COLO668 (cell line): ENCODE data around the gene TSC1.
"Not testable (repeated sequence)": the region's sequence is repeated elsewhere in the genome, so short reads cannot be mapped to it uniquely, and the experiment has no call there.

Source experiments
- DNase-seq: peaks from one replicate; lab custom pipeline; 2025; ENCODE audit not compliant: unreplicated experiment; lab: John Stamatoyannopoulos, UW

TSC1 gene

DNA sequence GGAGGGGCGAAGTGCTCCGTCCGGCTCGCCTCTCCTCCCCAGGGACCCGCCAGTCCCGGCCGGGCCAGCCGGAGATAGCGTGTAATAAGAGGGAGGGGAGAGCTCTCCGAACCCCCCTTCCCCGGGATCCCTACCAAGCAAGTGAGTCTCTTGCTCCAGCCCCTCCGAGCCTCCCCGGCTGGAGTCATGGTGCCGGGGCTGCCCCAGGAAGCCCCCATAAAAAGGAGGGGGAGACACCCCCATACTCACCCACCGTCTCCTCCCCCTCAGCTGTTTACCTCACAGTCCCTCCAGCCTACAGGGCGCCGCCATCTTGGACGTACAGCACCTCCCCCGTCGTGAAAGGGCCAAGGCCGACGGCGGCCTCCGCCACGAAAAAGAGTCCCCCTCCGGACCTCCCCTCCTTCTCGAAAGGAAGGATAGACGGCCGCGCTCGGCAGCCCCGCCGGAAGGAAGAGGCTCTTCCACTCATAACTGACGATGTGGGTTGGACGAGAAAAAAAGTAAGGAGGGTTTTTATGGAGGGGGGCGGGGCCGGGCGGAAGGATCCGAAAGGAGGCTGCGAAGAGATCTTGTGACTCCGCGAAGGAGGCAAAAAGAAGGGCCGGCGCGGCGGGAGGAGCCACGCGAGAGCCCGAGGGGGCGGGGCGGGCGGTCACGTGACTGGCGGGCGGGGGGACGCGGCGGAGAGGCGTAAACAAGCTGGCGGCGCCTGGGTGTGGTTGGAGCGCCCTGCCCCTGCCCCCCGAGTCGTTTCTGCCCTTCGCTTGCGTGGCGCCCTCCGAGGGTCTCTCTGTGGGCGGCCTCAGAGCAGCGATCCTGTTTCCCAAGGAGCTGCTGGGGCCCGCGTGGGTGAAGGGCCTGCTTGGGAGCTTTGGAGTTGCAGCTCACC is at the start of gene TSC1:
TSS of gene TSC1 (minus strand) at position 323 of the 892 bp plus-strand sequence. CDS start 15,744 bp downstream, outside the sequence.
- DNase-seq = peak; percentile 96

DNA sequence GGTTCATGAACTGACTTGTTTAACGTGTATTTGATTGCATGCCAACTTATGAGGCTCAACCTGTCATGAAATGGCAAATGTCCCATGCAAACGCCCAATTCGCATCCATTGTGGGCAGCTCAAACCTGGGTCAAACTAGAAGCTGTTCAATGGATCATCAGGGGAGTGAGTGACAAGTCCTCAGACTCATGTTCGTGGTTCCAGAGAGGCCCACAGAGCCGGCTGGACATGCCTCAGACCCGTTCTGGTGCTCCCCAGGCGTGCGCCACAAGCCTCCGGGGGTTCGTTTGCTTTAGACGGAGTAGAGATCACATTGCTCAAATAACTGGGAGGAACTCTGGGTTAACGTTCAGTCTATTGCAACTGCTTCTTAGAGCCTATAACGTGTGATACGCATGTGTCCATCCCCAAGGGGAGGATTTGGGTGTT is 49.1 kb upstream of the TSC1 start:
- DNase-seq = no peak

DNA sequence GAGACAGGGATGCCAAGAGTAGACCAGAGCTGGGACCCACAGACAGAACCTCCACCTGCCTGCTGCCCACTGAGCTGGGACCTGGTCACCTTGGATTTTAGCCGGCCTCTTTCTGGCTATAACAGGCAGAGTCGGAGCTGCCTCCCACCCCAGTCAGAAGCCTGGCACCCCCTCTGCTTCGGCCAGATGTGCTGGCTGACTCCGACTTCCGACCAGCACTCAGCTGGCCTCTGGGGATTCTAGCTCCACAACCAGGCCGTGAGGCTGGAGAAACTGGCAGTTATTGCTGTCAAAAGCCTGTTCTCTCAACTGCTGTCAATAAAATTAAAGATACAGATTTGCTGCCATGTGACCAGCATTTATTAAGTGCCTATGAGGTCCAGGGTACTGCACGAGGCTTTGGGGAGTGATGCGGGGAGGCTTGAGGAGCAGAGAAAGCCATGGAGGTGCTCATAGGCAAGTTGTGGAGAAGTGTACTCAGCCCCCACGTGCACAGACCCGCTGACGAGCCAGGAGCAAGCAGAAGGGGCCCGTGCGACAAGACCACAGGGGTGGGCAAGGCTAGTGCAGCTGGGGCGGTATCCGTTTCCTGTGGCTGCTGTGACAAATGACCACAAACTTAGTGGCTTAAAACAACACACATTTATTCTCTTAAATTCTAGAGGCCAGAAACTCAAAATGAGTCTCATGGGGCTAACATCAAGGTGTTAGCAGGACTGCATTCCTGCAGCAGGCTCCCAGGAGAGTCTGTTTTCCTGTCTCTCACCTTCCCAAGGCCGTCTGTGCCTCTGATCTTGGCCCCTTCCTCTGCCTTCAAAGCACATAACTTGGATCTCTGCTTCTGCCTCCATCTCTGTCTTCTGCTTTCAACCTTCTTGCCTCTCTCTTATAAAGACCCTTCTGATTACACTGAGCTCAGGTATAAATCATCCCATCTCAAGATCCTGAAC is 47.2 kb upstream of the TSC1 start:
- DNase-seq = no peak

DNA sequence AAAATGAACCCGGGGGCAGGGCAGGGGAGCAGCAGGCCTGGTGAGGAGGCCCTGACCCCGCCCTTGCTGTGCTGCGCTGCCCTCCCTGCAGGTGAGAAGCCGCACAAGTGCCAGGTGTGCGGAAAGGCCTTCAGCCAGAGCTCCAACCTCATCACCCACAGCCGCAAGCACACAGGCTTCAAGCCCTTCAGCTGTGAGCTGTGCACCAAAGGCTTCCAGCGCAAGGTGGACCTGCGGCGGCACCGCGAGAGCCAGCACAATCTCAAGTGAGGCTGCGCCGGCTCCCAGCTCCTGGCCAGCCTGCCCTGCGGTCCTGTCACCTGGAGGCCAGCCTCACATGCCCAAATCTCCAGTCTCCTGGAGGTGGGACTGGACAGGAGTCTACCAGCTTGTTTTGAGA is 46.4 kb upstream of the TSC1 start:
- peak; percentile 75 for DNase-seq

DNA sequence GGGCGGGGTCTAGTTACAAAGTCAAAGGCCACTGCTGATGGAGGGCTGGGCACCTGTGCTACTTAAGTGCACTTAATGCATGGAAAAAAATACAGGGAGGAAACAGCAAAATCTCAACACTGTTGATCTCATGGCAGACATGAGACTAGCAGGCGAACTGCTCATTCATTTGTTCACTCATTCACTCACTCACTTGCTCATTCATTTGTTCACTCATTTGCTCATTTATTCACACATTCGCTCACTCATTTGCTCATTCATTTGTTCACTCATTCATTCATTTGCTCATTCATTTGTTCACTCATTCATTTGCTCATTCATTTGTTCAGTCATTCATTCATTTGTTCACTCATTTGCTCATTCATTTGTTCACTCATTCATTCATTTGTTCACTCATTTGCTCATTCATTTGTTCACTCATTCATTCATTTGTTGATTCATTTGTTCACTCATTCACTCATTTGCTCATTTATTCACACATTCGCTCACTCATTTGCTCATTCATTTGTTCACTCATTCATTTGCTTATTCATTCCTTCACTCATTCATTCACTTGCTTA is 45.7 kb upstream of the TSC1 start:
- not testable (repeated sequence) for DNase-seq

DNA sequence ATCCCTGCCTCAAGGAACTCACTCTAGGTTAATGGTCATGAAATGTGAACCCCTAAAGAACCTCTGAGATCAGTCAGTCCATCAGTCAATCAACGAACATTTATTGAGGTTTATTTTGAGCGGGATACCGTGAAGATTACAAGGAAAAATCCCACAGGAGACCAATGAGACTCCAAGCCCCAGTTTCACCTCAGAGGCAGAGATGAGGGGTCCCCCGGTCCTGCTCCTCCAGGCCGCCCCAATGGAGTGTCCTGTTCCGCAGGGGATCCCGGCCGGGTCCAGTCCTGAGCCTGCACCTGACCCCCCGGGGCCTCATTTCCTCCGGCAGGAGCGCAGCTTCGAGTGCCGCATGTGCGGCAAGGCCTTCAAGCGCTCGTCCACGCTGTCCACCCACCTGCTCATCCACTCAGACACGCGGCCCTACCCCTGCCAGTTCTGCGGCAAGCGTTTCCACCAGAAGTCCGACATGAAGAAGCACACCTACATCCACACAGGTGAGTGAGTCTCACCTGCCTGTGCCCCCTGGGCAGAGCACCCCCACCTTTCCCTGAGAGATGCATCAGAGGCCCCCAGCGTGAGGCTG is 45.1 kb upstream of the TSC1 start:
- peak; percentile 58 for DNase-seq

DNA sequence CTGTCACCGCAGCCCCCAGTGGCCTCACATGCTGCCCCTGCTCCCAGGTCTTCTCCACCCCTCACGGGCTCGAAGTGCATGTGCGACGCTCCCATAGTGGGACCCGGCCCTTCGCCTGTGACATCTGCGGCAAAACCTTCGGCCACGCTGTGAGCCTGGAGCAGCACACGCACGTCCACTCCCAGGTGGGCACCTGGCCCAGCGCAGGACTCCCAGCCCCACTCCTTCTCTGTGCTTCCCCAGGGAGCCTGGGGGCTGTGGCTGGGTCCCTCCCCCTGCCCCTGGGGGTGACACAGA is 44.5 kb upstream of the TSC1 start:
- no peak for DNase-seq

DNA sequence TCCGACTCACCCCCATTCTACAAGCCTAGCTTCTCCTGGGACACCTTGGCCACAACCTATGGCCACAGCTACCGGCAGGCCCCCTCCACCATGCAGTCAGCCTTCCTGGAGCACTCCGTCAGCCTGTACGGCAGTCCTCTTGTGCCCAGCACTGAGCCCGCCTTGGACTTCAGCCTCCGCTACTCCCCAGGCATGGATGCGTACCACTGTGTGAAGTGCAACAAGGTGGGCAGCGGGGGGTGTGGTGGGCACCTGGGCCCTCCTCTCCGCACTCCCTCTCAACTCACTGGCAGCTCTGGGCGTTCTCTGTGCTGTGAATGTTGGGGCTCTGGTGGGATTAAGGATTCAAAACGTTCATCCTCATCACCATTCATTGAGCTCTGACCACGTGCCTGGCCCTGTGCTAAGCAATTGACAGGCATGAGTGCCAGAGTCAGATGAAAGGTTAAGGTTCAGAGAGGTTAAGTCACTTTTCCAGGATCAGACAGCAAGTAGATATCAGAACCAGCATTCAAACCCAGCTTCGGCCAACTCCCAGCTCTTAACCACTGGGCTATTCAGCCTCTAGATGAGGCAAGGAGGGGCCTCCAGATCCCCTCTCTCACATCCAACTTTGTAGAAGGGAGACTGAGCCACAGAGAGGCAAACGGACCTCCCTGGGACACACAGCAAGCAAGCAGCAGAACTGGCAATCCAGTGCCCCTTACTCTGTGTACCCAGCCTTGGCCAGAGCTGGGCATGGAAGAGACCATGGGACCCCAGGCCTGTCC is 44.0 kb upstream of the TSC1 start:
- DNase-seq = no peak

DNA sequence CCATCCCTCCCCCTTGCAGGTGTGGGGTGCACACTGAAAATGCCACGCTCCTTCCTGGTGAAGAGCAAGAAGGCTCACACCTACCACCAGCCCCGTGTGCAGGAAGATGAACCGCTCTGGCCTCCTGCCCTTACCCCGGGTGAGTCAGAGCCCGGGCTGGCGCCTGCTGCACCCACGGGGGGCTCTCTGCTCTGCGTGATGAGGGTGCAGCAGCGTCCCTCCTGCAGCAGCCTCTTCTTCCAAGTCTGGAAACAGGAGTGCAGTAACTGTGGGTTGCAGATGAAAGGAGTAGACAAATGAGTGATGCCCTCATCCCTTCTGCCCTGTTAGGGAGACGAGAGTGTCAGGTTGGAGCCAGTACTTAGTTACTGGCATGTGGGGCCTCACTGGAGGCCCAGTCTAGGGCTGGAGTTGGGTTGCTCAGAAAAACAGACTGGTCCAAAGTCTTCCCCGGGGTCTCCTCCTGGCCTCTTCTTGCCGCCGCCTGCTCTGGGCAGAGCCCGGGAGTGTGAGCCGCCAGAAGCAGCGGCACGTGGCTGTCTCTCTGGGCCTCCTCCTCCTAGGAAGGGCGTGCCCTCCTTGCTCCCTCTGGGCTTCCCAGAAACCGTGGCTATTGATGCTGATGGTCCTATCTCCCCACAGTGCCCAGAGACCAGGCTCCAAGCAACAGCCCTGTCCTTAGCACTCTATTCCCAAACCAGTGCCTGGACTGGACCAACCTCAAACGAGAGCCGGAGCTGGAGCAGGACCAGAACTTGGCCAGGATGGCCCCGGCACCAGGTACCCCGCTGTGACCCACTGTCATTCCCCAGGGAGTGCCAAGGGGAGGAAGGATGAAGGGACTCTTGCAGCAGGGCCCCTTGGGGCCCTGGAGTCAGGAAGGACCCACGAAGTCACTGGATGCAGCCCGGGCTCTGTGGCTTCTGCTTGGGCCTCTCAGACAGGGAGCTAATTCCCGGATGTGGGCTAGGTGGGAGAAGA is 42.5 kb upstream of the TSC1 start:
- no peak for DNase-seq

DNA sequence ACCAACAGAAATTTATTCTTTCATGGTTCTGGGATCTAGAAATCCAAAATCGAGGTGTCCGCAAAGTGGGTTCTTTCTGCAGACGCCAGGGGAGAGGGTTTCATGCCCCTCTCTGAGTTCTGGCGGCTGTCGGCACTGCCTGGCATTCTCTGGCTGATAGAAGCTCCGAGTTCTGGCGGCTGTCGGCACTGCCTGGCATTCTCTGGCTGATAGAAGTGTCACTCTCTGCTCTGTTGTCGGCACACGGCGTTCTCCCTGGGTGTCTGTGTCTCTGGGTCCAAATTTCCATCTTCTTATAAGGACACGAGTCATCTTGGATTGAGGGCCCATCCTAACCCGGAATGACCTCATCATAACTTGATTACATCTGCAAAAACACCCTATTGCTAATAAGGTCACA is 41.7 kb upstream of the TSC1 start:
- no peak for DNase-seq

DNA sequence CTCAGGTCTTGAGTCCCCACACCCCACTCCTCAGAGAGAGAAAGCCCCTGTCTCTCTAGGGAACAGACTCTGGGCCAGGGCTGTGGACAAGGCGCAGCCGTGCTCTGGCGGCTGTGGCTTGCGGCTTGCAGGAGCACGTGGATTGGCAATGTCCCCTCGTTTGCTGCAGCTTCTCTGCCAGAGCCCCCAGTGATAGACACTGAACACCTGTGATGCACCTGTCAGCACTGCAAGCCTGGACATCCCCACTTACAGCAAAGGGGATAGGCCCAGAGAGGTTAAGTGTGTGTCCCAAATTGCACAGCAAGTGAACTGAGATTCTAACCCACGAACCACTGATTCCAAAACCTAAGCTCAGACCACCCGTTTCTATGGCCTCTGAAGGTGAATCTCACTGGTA is 41.1 kb upstream of the TSC1 start:
- no peak for DNase-seq

DNA sequence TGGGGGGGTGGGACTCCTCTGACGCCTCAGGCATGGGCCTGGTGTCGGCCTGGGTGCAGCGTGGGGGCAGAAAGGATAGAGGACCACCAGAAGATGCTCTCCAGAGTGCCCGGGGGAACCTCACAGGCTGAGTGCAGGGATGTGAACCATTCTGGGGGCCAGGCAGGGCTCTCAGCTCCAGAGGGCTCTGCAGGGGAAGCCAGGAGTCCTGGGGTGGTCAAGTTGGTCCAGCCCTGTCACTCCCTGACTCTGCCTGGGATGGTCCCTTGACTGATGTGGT is 40.6 kb upstream of the TSC1 start:
- DNase-seq = no peak

DNA sequence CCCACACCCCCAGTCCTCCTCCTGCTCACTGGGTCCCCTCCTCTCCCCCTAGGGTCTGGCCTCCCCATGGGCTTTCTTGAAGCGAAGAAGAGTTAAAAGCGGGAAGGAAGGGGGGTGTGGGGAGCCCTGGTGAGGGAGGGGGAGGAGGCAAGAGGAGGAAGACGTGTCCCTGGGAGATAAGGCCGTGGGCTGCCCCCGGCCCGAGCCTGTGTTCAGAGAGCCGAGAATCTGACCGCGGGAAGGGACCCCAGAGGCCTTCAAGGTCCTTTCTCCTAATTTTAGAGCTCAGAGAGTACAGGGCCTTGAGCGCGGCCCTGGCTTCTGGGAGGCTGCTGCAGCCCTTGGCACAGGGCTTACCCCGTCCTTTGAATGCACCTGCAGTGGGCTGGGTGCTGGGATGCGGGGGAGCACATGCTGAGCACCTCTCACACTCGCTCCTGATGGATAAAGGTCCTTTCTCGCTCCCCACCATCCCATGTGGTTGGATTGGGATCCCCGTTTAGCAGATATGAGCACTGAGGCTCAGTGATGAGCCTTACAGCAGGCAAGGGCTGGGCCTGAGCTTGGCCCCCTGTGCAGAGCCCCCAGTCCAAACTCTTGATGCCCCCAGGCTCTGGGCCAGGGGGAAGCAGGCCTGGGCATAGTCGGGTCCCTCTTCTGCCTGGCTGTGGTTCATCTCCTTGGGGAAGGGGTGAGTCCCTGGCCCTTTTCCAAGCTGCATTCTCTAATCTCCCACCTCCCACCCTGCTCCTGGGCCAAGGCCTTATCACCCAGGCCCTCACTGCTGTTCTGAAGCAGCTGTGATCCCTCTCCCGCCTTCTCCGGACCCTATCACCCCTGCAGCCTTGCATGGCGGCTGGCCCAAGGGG is 40.0 kb upstream of the TSC1 start:
- no peak for DNase-seq

DNA sequence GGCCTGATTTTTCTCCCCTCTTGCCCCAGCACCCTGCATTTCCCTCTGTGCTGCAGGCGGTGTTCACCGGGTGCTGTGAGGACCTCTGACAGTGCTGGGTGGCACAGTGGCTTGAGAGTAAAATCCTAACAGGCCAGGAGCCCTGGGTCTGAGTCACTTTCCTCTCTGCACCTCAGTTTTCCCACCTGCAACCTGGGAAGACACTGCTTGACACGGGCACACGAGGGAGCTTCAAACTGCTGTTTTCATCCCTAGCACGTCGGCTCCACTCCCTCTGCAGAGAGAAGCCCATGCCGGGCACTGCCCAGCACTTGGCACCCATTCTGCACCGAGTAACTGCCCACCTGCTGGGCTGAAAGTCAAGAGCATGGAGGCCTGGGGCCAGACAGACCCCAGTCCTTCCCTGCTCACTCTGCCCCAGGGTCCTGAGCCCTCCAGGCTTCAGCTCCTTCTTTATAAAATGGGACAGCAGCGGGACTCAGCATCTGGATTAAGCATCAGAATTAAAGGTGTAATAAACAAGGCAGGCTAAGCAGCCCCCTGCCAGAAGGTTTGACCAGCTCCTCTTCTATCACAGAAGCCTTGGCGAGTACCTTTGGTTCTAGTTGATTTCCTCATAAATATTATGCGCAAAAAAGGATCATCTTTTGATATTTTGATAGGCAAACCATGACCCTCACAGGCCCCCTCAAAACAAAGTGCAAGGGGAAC is 39.2 kb upstream of the TSC1 start:
- no peak for DNase-seq

DNA sequence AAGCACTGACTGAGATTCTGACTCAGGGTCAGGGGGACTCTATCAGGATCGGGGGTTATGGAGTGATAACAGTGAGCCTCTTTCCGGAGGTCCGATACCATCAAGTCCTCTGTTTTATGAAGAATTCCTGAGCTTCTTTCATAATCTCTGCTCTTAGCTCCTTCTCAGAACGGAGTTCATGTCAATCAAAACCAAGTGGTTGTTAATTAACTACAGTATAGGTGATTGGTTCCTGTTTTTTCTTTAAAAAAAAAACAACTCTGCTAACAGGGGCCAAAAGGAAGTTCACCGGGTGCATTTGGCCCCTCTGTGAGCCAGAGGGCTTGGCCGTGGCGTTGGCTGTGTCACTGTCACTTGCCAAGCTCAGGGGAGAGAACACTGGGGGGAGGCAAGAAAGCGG is 38.0 kb upstream of the TSC1 start:
- no peak for DNase-seq

DNA sequence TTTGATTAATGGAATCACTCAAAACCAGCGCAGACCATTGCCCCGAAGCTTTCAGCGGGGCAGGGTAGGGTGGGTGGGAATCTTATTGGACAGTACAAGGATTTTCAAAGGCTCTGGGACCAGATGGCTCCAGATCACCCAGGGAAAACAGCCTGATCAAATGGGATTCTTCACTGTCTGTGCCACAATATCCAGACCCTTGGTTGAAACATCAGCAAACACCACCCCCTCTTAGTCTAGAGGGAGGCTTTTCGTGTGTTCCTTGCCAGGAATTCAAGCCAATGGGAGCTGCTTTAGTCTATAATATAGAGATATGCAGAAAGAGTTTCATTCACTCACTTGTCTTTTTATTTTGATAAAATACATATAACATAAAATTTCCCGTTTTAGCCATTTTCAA is 35.7 kb upstream of the TSC1 start:
- no peak for DNase-seq

DNA sequence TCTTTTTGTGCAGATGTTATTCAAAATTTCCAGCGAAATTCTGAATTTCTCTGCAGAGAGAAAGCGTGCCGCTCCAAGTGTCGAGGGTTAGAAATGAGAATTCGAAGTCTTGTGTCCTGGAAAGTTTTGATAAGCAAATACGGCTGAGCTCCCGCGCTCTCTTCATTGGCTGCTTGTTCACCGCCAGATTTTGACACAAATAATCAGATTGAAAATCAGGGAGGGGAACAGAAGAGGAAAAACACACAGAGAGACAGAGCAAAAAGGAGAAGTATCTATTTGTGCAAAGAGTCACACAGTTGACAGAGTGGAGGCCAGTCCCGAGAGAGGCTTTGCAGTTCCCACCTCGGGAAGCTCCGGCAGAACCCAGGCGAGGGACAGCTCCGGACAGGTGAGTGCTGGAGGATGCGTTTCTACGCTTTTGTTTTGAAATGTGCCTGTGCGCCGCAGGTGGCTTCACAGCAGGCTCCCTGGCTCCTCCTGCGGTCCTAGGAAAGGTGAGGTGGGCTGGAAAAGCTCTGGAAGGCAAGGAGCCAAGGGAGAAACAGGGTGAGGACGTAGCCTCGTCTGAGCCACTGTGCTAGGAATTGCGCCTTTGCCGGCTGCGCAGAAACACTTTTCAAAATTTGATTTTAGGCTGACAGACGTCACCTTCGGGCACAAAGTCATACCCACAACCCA is 34.2 kb upstream of the TSC1 start, which contains the start of gene GFI1B:
TSS of gene GFI1B (plus strand) at position 244 of the 681 bp plus-strand sequence. CDS start 7,985 bp downstream, outside the sequence.
- no peak for DNase-seq
